GM12865 (cell line): ENCODE measurements around the gene OTOF.
"Not testable (repeated sequence)": the region's sequence is repeated elsewhere in the genome, so short reads cannot be mapped to it uniquely, and the experiment has no call there.

Experiments used
- DNase-seq: peaks from one replicate; pipeline ENCODE4 v3.0.0; 2010; ENCODE audit warnings: low read depth
- H3K4me3 ChIP-seq: 2 replicates; pipeline ENCODE4 v1.5.1; 2011; ENCODE audit warnings: mild to moderate bottlenecking, low read depth, low read length, control low read depth
- CTCF ChIP-seq: IDR thresholded peaks from 2 replicates; pipeline ENCODE4 v1.5.1; 2011; ENCODE audit warnings: low read length, control low read depth, low read depth, inconsistent platforms; ENCODE audit not compliant: insufficient read depth; ENCODE audit errors: missing control alignments

OTOF gene

GRCh38 chr2:26471766-26472706 is 5.9 kb downstream of the OTOF start:
- DNase-seq: no peak
- peak; percentile 6 for TF ChIP-seq CTCF
- H3K4me3 ChIP-seq: no peak overlapping the region

DNA sequence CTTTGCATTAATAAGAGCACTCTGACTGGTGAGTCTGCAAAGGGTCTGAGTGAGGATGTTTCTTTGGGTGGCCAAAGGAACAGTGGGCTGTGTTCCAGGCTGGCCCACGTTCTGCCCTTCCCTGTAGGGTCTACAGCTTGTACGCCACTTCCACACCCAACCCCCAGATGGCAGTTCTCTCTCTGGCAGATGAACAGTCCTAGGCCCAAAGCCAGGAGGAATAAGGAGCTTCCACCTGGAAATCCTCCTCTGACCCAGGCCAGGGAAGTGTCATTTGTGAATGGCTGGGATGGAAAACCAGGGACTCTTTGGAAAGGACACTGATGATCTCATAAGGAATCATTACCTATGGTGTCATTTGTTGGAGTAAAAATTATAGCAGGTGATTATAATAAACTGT is 6.6 kb downstream of the OTOF start:
- DNase-seq: no peak
- TF ChIP-seq CTCF: no peak
- no peak overlapping the region for H3K4me3 ChIP-seq

DNA sequence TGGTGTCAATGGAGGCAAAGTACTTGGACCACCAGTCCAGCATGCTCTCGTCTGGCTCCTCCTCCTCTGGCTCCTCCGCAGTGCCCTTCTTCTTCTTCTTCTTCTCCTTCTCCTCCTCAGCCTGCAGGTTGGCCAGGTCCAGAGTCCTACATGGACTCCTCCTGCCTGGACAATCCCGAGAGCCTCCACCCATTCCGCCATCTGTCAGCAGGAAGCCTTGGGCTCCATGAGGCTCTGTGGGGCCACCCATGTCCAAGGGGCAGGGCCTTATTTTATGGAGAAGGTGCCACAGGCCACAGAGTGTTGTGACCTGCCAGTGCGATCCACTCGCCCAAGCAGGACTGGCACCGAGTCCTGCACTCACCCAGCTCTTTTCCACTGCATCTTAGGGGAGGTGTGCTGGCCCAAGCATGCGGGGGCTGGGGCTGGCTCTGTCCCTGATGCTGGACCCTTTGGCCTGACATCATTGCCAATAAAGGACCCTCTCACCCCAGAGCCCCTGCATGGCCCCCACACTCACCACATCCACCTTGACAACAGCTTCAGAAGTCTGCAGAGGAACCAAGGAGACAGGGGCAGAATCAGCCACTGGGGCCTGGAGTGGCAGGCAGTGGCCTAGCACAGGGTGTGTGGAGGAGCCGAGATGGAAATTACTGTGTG is 7.2 kb downstream of the OTOF start:
- no peak overlapping the region for H3K4me3 ChIP-seq
- DNase-seq: no peak
- TF ChIP-seq CTCF: no peak

GRCh38 chr2:26469955-26470354 is 8.0 kb downstream of the OTOF start:
- TF ChIP-seq CTCF: no peak
- DNase-seq: no peak
- no peak overlapping the region for H3K4me3 ChIP-seq

DNA sequence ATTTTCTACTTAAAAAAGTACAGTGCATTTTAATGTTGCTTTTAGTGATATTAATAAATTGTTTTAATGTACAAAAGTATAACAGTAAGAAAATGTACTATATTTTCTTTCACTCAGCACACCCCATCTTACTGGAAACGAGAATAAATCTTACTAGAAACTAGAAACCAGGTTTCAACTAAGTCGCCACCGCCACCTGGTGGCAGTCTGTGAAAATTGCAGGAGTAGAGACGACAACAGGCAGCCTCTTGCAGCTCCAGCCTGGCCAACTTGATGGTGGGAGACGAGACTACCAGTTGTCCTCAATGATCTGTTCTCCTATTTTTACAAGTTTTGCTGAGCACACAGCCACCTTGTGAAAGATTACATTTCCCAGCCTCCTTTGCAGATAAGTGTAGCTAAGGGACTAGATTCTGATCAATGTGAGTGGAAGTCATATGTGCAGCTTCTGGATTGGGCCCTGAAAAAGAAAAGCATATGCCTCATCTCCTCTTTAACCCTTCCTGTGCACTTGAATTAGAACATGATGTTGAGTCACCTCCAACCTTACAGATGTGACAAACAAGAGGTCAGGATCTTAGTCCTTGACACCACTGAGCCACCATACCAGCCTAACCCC is 8.7 kb downstream of the OTOF start:
- TF ChIP-seq CTCF: peak; percentile 71
- peak; percentile 84 for DNase-seq
- no peak overlapping the region for H3K4me3 ChIP-seq

DNA sequence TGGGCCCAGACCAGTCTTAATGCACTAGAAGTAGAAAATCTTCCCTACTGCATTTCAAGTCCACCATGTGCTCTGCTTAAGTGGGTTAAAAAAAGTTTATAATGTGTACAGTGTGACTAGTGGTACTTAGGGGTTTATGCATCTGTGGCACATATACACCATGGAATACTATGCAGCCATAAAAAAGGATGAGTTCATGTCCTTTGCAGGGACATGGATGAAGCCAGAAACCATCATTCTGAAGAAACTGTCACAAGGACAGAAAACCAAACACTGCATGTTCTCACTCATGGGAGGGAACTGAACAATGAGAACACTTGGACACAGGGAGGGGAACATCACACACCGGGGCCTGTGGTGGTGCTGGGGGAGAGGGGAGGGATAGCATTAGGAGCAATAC is 9.4 kb downstream of the OTOF start:
- not testable (repeated sequence) for H3K4me3 ChIP-seq, DNase-seq

- no peak overlapping the region for H3K4me3 ChIP-seq
- no peak for DNase-seq
- TF ChIP-seq CTCF: no peak
Measured at GRCh38 chr2:26466662-26467310, 11.1 kb downstream of the OTOF start.
